ENCODE measurements around the gene FAM13B. TPM values are rescaled to one million over a fixed set of nuclear protein-coding genes. Genes with fewer than 3 reads are reported as not detected.

Gene FAM13B
- total and polyA plus RNA-seq, 9 of the 15 experiments (the other 6 are each of a cell fraction or from before 2014, with no cell fraction given): 2.3 to 21.6 (median 14.1) TPM

DNA sequence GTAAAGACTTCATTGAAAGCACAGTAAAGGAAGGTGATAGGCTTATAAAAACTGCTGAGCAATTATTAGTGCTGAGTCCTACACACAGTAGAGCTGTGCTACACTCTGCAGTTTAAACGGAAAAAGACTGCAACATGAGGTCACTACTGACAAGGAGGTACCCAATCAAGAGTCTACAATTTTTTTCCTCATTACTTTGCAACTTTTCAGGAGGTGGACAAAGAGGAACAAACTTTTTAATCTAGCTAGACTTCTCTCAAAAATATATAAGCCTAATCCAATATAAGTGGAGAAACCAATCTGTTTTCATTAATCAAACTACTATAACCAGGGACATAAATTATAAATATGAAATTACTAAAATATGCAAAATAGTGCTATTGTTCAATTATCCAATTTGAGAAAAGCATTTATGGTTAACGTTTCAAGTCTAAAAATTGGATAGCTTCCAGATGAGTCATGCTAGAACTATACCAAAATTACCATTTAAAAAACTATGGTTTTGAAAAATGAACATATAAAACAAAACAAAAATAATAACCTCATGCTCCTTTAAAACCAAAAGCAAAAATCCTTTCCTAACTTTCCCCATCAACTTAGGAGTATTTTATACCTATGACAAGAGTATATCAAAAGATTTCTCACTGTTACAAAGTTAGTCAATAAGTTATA, 37.7 kb downstream of the FAM13B start (continued):
- TF ChIP-seq GTF2E2 (tag; IDR thresholded peaks at IDR 0.05): no peak
- TF ChIP-seq, protein P1, sequence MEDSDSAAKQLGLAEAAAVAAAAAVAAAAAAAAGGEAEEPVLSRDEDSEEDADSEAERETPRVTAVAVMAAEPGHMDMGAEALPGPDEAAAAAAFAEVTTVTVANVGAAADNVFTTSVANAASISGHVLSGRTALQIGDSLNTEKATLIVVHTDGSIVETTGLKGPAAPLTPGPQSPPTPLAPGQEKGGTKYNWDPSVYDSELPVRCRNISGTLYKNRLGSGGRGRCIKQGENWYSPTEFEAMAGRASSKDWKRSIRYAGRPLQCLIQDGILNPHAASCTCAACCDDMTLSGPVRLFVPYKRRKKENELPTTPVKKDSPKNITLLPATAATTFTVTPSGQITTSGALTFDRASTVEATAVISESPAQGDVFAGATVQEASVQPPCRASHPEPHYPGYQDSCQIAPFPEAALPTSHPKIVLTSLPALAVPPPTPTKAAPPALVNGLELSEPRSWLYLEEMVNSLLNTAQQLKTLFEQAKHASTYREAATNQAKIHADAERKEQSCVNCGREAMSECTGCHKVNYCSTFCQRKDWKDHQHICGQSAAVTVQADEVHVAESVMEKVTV (CRISPR knock-in tag; IDR thresholded peaks at IDR 0.05): no peak
- TF ChIP-seq ZNF436 (CRISPR knock-in tag; IDR thresholded peaks at IDR 0.05): no peak
- TF ChIP-seq NUFIP1 (IDR thresholded peaks at IDR 0.05; ENCODE audit: partially characterized antibody): no peak
- peak; percentile 85 for TF ChIP-seq BACH1 (tag; IDR thresholded peaks at IDR 0.05)
- no peak for TF ChIP-seq SRF (CRISPR knock-in tag; IDR thresholded peaks at IDR 0.05)
- TF ChIP-seq ZNF583 (CRISPR knock-in tag; IDR thresholded peaks at IDR 0.05): no peak
- TF ChIP-seq, protein P2, sequence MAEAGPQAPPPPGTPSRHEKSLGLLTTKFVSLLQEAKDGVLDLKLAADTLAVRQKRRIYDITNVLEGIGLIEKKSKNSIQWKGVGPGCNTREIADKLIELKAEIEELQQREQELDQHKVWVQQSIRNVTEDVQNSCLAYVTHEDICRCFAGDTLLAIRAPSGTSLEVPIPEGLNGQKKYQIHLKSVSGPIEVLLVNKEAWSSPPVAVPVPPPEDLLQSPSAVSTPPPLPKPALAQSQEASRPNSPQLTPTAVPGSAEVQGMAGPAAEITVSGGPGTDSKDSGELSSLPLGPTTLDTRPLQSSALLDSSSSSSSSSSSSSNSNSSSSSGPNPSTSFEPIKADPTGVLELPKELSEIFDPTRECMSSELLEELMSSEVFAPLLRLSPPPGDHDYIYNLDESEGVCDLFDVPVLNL (CRISPR knock-in tag; IDR thresholded peaks at IDR 0.05; ENCODE audit: low read depth): no peak
- TF ChIP-seq MEF2D (tag; conservative IDR thresholded peaks at IDR 0.05; ENCODE audit: low read depth): no peak
- TF ChIP-seq TAF7 (tag; IDR thresholded peaks at IDR 0.05): no peak
- TF ChIP-seq TBP (optimal IDR thresholded peaks at IDR 0.05; ENCODE audit: low read depth, low read length): peak; percentile 65
- 0 out of 4 replicates have a peak, but pooled peaks of 1 of the 2 experiments have one; percentile 21 for TF ChIP-seq NRF1 (conservative IDR thresholded peaks at IDR 0.05 in 1 of 2, IDR thresholded peaks at IDR 0.05 in 1 of 2)
- peak; percentile 70 for TF ChIP-seq SMARCC2 (IDR thresholded peaks at IDR 0.05; ENCODE audit: low read depth)
- TF ChIP-seq, protein P3, sequence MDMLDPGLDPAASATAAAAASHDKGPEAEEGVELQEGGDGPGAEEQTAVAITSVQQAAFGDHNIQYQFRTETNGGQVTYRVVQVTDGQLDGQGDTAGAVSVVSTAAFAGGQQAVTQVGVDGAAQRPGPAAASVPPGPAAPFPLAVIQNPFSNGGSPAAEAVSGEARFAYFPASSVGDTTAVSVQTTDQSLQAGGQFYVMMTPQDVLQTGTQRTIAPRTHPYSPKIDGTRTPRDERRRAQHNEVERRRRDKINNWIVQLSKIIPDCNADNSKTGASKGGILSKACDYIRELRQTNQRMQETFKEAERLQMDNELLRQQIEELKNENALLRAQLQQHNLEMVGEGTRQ (CRISPR knock-in tag; IDR thresholded peaks at IDR 0.05): no peak
- peak; percentile 72 for TF ChIP-seq ZFP36 (IDR thresholded peaks at IDR 0.05; ENCODE audit: low read depth, low read length, partially characterized antibody)
- peak; percentile 71 for TF ChIP-seq CREM (IDR thresholded peaks at IDR 0.05; ENCODE audit: low read depth)
- TF ChIP-seq, protein P4, sequence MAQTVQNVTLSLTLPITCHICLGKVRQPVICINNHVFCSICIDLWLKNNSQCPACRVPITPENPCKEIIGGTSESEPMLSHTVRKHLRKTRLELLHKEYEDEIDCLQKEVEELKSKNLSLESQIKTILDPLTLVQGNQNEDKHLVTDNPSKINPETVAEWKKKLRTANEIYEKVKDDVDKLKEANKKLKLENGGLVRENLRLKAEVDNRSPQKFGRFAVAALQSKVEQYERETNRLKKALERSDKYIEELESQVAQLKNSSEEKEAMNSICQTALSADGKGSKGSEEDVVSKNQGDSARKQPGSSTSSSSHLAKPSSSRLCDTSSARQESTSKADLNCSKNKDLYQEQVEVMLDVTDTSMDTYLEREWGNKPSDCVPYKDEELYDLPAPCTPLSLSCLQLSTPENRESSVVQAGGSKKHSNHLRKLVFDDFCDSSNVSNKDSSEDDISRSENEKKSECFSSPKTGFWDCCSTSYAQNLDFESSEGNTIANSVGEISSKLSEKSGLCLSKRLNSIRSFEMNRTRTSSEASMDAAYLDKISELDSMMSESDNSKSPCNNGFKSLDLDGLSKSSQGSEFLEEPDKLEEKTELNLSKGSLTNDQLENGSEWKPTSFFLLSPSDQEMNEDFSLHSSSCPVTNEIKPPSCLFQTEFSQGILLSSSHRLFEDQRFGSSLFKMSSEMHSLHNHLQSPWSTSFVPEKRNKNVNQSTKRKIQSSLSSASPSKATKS (CRISPR knock-in tag; IDR thresholded peaks at IDR 0.05): no peak
- TF ChIP-seq, protein P5, sequence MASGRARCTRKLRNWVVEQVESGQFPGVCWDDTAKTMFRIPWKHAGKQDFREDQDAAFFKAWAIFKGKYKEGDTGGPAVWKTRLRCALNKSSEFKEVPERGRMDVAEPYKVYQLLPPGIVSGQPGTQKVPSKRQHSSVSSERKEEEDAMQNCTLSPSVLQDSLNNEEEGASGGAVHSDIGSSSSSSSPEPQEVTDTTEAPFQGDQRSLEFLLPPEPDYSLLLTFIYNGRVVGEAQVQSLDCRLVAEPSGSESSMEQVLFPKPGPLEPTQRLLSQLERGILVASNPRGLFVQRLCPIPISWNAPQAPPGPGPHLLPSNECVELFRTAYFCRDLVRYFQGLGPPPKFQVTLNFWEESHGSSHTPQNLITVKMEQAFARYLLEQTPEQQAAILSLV (tag; IDR thresholded peaks at IDR 0.05): no peak
- TF ChIP-seq, protein P6, sequence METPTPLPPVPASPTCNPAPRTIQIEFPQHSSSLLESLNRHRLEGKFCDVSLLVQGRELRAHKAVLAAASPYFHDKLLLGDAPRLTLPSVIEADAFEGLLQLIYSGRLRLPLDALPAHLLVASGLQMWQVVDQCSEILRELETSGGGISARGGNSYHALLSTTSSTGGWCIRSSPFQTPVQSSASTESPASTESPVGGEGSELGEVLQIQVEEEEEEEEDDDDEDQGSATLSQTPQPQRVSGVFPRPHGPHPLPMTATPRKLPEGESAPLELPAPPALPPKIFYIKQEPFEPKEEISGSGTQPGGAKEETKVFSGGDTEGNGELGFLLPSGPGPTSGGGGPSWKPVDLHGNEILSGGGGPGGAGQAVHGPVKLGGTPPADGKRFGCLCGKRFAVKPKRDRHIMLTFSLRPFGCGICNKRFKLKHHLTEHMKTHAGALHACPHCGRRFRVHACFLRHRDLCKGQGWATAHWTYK (CRISPR knock-in tag; IDR thresholded peaks at IDR 0.05): no peak
- TF ChIP-seq TFAM (CRISPR knock-in tag; conservative IDR thresholded peaks at IDR 0.05): no peak
- no peak for TF ChIP-seq POLR2AphosphoS2 (IDR thresholded peaks at IDR 0.05; ENCODE audit: low read length)
